Activated CD4-positive, CD25-positive, alpha-beta regulatory T cell treated with anti-CD3 and anti-CD28 coated beads, Interleukin-2, amount 50 U/mL, for 72 hours (primary cell): ENCODE data around the gene PDE4D.
A peak's percentile ranks its signal among the peaks of the same experiment; 100 is the strongest.

Experiments
- DNase-seq: peaks from one replicate; pipeline ENCODE4 v3.0.0; 2021

PDE4D gene

GRCh38 chr5:59189472-59190244 is 703.9 kb downstream of the PDE4D start:
- no peak for DNase-seq

DNA sequence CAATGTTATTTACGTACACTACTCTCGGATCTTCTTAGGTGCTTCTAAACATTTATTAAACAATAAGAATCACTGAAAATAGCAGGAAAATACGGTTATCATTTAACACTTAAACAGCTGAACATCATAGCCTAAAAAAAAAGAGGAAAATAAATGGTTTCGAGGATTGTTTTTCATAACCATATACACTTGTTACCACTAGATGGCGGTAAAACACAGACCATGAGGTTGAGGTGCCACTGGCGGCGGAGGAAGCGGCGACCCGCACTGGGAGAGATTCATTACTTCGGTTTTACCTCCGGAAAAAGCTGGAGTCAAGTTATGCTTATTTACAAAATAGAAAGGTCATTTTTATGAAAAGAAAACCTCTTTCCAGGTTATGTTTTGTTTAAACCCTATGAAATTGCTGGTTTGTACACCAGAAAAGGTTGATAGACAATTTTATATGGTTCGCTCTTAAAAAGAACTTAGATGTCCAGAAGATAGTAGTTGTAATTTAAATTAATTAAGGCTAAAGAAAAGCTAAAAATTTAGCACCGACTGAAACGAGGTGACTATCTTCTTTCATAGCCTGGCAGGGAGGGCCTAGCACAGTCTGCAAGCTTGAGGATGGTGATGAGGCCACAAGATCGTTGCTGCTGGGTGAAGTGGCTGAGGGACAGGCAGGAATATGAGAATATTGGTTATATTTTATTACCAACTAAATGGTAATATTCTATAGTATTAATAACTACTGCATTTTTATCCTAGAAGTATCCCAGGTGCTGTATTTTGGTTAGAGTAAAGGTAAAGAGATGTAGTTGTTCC is 704.9 kb downstream of the PDE4D start:
- DNase-seq: peak; percentile 56

DNA sequence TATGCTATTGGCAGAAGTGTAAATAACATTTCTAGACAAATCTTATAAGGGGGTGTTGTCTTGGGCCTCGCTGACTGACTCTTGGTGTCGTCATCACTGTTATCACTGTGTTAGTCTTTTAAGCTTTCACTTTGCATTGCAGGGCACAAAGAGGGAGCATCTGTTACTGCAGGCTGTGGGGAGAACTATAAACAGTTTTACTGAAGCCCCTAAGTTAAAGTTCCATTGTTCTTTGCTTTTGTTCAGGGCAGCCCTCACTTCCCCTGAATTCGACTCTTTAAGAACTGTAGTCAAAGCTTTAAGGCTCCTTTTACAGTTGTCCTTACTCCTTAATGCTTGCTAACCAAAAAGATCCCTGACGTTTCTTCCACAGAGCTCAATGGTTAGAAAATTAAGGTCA is 705.7 kb downstream of the PDE4D start:
- no peak for DNase-seq

DNA sequence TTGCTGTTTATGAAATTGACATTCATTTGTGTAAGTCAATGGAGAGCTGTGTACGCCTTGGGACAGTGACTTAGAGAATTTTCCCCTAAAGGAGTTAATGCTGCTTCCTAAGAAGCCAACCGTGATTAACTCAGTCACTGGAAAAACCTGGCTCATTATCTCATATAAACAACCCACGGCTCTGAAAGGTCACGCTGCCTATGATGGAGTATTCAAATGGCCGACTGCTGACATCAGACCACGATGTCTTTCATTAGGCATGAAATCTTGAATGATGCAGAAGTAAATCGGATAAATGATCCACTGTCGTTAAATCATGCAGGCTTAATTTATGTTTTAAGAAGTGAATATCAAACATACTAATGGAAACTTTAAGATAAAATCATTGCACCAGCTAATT is 706.9 kb downstream of the PDE4D start:
- no peak for DNase-seq

DNA sequence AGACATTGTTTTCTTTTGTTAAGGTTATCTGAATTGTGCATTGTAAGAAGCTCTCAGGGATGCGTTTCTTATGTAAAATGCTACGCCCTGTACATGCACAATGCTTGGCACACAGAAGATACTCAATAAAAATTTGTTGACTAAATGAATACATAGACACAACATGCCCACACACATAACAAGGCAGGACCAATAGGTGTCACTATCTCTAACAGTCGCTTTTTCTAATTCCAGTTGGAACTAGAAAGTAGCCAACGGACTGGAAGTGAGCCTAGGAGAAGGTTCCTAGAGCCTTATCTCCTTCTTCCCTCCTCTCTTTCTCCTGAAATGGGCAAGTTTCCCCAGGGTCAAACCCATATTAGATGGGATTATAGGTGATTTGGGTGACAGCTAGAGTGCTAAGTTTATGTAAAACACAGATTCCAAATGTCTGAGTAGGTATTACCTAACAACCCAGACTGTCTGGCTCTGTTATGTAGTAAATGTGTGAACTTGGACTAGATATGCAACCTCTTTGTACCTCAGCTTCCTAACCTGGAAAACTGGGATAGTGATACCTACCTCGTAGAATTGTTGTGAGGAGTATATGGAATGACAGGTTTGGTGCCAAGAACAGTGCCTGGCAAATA is 707.7 kb downstream of the PDE4D start:
- DNase-seq: no peak

- DNase-seq: no peak
These were observed 708.8 kb downstream of the PDE4D start for GRCh38 chr5:59184769-59185168.

- DNase-seq: no peak
These were observed 710.8 kb downstream of the PDE4D start for GRCh38 chr5:59182760-59183159.

- no peak for DNase-seq
These were observed 713.0 kb downstream of the PDE4D start for GRCh38 chr5:59180515-59180914.

DNA sequence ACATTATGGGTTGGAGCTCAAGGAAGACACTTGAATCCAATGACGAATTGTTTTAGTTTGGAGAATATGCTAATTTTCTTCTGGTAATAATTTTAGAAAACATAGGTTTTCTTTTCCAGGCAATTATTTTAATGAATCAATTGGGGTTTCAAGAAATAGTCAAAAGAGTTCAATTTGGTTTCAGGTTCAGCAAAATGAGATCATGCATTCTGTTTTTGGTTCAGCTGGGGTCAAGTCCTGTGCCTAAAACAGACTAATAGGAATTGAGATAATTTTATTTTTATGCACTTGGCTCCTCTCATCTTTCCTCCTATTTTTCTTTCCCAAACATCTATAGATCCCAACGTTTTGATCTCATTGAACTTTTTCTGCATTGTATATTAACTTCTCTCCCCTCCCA is 713.8 kb downstream of the PDE4D start:
- no peak for DNase-seq

GRCh38 chr5:59178482-59178881 is 715.0 kb downstream of the PDE4D start:
- DNase-seq: no peak

DNA sequence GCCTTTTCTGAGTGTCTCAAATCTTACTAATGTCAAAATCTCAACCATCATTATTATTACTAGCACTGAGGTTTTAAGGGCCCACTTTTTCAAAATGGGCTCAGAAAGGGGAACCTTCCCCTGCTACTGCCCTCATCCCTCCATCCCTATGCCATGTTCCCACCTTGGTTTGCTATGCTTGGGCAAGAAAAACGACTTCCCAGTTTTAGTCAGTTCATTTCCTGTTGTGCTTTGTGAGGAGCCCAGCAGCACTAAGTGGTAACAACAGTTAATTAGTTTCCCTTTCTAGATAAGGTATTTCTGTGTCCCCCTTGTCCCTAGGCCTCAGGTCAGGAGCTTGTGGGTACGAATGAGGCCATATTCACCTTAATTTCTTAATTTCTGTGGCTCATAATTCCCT is 715.5 kb downstream of the PDE4D start:
- no peak for DNase-seq

DNA sequence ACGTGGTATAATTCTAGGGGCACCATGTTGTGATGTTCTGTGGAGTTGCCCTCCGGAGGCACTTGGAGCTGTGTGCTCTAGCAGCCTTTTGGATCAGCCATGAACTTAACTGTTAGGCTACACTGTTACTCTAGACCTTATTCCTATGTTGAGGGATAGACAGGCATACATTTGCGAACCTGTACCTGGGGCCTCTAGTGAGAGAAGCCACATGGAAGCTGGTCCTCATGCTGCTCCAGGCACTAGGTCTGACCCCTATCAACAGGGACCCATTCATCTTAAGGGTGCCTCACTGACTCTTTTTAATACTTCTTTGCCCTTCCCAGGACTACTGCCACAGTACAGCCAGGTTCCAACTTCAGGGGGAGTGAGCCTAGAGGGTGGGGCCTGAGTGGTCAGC is 715.9 kb downstream of the PDE4D start:
- no peak for DNase-seq

DNA sequence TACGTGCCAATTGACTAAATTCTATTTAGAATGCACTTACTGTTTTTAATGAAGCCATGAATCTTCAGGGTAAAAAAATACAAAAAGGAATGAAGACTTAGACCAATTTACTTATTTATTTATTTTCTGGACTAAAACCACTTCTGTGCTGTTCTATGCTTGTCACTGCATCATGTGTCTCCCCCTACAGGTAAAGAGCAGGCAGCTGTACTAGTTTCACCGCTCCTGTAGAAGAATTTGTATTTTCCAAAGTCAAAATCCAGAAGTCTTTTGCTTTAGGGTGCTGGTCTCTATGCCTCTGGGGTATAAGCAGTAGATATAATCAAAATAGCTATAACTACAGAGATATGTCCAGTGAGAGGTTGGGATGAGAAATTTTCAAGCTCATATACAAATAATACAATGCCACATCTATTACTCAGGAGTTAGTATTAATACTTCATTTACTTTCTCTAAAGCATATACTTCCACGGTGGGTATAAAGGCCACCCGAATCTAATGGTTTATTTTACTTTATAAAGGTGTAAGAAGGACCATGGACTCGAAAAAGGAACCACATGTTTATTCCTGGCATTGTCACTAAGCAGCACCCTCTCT is 719.2 kb downstream of the PDE4D start:
- DNase-seq: no peak

DNA sequence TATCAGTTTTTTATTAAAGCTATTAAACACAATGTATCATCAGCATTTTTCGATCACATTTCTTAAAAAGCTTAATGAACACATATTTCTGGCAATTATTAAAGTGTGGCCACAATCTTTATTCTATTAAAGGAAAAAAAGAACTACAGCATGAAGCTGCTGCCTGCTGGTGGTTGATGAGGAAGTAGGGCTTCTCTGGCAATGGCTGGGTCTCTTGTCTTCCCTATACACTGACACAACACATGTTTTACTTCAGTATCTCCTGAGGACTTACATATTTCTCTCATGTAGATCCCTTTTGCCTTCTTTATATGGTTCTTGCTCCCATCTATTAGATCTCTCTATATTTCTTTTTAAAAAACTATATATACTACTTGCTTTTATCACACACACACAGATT is 719.9 kb downstream of the PDE4D start:
- no peak for DNase-seq

DNA sequence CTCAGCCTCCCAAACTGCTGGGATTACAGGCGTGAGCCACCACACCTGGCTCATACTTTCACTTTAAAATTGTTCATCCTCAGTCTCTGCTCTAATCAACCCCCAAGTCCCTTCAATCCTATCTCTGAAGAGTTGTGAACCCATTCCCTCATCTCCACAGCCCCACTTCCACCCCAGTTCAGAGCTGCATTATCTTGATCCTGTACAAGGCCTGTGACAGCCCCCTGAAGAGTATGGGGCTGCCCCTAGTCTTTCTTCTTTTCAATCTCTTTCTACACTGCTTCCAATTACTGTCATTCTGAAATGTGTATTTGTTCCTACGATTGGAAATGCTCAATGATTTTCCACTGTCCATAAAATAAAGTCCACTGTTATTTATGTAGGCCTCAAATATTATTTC is 722.4 kb downstream of the PDE4D start:
- no peak for DNase-seq

GRCh38 chr5:59169768-59170150 is 723.8 kb downstream of the PDE4D start:
- DNase-seq: no peak

DNA sequence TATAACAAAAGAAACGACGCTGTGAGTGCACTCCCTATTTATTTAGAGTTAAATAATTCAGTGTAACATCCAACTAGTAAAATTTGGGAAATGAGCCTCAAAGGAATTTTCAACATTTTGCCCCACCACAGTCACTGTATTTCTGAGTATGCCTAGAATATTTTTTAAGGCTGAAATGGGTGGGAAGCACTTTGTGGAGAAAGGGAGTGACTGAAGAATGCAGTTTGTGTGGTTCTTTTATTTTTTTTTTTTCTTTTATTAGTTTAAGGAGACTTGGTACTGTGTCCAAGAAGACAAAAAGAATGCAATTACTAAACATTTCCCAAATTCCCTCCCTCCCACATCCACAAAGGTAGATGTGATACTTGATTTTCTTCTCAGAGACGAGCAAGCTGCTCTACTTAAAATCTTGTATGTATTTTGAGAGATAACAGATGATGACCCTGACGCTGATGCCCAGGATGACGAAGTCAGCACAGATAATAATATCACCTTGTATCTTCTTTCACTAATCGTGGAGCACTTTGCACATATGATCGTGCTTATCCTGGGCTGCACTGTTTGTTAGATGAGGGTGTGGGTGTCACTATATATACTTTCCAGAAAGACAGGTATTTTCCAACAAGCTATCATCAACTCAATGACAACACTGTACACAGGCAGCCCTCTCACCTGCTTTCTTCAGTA is 724.3 kb downstream of the PDE4D start:
- DNase-seq: no peak

- no peak for DNase-seq
These were observed 725.5 kb downstream of the PDE4D start for GRCh38 chr5:59168067-59168466.

DNA sequence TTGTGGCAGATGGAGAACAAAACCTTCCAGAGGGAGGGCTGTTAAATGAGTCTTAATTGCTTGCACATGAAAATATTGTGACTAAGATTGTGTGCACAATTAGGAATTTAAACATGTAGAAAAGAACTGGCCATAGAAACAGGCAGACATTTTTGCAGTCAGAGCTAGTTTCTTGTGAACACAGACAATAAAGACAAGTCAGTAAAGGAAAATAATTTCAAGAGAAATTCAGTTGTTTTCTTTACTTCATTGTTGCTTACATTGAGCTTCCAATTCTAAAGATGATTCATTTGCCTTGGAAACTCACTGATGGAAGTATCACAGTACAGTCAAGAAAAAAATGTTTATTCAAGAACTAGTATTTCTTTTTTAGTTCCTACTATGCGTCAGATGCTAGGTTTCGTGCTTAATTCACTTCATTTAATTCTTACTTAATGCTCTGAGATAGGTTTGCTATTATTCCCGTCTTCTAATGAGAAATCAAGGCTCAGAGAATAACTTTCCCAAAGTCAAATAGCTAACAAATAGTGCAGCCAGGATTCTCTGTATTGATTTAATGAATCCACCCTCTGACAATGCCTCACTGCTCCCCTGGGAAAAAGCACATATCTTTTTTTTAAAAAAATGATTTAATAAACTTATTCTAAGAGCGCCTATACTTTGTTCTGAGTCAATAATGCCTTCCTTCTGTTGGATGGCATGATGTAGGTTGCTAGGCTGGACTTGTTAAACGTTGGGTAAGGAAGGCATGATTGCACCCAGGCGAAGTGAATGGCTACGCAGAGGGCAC is 729.3 kb downstream of the PDE4D start:
- DNase-seq: no peak

- no peak for DNase-seq
These were observed 732.1 kb downstream of the PDE4D start for GRCh38 chr5:59161221-59162105.
